ENCODE data around the gene VAC14. TPM values are rescaled to one million over a fixed set of nuclear protein-coding genes. Genes with fewer than 3 reads are reported as not detected.

VAC14 gene
- total RNA-seq, 4 donors from 2014 or later, result 31.1 to 47.0 (median 37.0) TPM

GRCh38 chr16:70757183-70757582 is 43.8 kb downstream of the VAC14 start:
- Histone ChIP-seq H3K4me3 (no peak overlapping the region), H3K27me3 (no peaks in the 10 kb centered on the region), H3K4me1 (peaks cover 10 to 14% (median 11%) of the 10 kb centered on the region in 4 donors), H3K36me3 (peaks cover under 1 to 85% (median 54%) of the 10 kb centered on the region in 4 donors), H3K27ac (replicated peaks in 1 of 4) (no peak overlapping the region), H3K9me3 (no peaks in the 10 kb centered on the region)
- 96% methylated on average over 9 of the region's 9 CpGs for WGBS
- no peak for DNase-seq (ENCODE audit: extremely low spot score)
- intact Hi-C loops (cut with DNase I), result no loop called here
- TF ChIP-seq POLR2A (IDR thresholded peaks at IDR 0.05; ENCODE audit: low read depth) (no peak), CTCF (IDR thresholded peaks at IDR 0.05) (no peak), POLR2AphosphoS5 (IDR thresholded peaks at IDR 0.05) (no peak), EP300 (IDR thresholded peaks at IDR 0.05) (no peak)

- Histone ChIP-seq H3K36me3 (peaks cover 0 to 74% (median 43%) of the 10 kb centered on the region in 4 donors), H3K4me1 (peaks cover 21 to 25% (median 23%) of the 10 kb centered on the region in 4 donors), H3K27me3 (no peaks in the 10 kb centered on the region), H3K9me3 (no peaks in the 10 kb centered on the region), H3K4me3 (no peak overlapping the region), H3K27ac (replicated peaks in 1 of 4) (no peak overlapping the region)
- TF ChIP-seq CTCF (IDR thresholded peaks at IDR 0.05), result no peak
- TF ChIP-seq EP300 (IDR thresholded peaks at IDR 0.05), result no peak
- no peak for TF ChIP-seq POLR2A (IDR thresholded peaks at IDR 0.05; ENCODE audit: low read depth)
- TF ChIP-seq POLR2AphosphoS5 (IDR thresholded peaks at IDR 0.05), result no peak
- 81% methylated on average over 7 of the region's 8 CpGs for WGBS
- no peak for DNase-seq (ENCODE audit: extremely low spot score)
- intact Hi-C loops (cut with DNase I), result no loop called here
These were observed 44.9 kb downstream of the VAC14 start for GRCh38 chr16:70756071-70756470.

GRCh38 chr16:70754851-70755600 is 45.9 kb downstream of the VAC14 start:
- H3K27ac ChIP-seq (replicated peaks in 1 of 4), result no peak overlapping the region
- H3K4me3 ChIP-seq, result no peak overlapping the region
- H3K4me1 ChIP-seq, result peaks cover 32 to 35% (median 33%) of the 10 kb centered on the region in 4 donors
- no peaks in the 10 kb centered on the region for H3K9me3 ChIP-seq
- WGBS, result 78% methylated on average over 8 of the region's 12 CpGs
- DNase-seq (ENCODE audit: extremely low spot score), result no peak
- peaks cover 0 to 65% (median 38%) of the 10 kb centered on the region in 4 donors for H3K36me3 ChIP-seq
- H3K27me3 ChIP-seq, result no peaks in the 10 kb centered on the region
- TF ChIP-seq CTCF (IDR thresholded peaks at IDR 0.05) (no peak), POLR2AphosphoS5 (IDR thresholded peaks at IDR 0.05) (no peak), POLR2A (IDR thresholded peaks at IDR 0.05; ENCODE audit: low read depth) (no peak), EP300 (IDR thresholded peaks at IDR 0.05) (no peak)
- intact Hi-C loops (cut with DNase I), result no loop called here

- TF ChIP-seq EP300 (IDR thresholded peaks at IDR 0.05) (no peak), POLR2AphosphoS5 (IDR thresholded peaks at IDR 0.05) (no peak), POLR2A (IDR thresholded peaks at IDR 0.05; ENCODE audit: low read depth) (no peak), CTCF (IDR thresholded peaks at IDR 0.05) (no peak)
- 94% methylated on average over 8 of the region's 11 CpGs for WGBS
- peaks cover 33 to 42% (median 40%) of the 10 kb centered on the region in 4 donors for H3K4me1 ChIP-seq
- intact Hi-C loops (cut with DNase I), result no loop called here
- peaks cover 0 to 58% (median 36%) of the 10 kb centered on the region in 4 donors for H3K36me3 ChIP-seq
- no peak overlapping the region for H3K27ac ChIP-seq (replicated peaks in 1 of 4)
- no peaks in the 10 kb centered on the region for H3K27me3 ChIP-seq
- DNase-seq (ENCODE audit: extremely low spot score), result no peak
- no peaks in the 10 kb centered on the region for H3K9me3 ChIP-seq
- H3K4me3 ChIP-seq, result no peak overlapping the region
These were observed 46.6 kb downstream of the VAC14 start for GRCh38 chr16:70754371-70754770.

All from esophagus muscularis mucosa (tissue), 4 donors.